Caco-2 (cell line): ENCODE measurements around the gene PLA2G2F. TPM values are rescaled to one million over a fixed set of nuclear protein-coding genes. Genes with fewer than 3 reads are reported as not detected.
"Not testable (repeated sequence)": the region's sequence is repeated elsewhere in the genome, so short reads cannot be mapped to it uniquely, and the experiment has no call there.

Experiments
- BruUV-seq: library from RNA; stranded (reverse); fragments of 400-500 nt; replicated peaks from 2 replicates; lab custom pipeline; 2021; lab: Mats Ljungman, UMichigan
- CTCF ChIA-PET: fragments of 300-600 bp; sonication (Branson Sonifier 250); formaldehyde crosslinking; loops from one replicate; lab custom pipeline; 2022; ENCODE audit warnings: antibody characterized with exemption; lab: Charles Lee
- POLR2A ChIA-PET: fragments of 300-600 bp; sonication (Branson Sonifier 250); formaldehyde crosslinking; loops from one replicate; lab custom pipeline; 2022; ENCODE audit warnings: antibody characterized with exemption; lab: Charles Lee
- DNase-seq, 2 experiments: peaks; one replicate each; pipeline versions ENCODE4 v3.0.0 to v3.0.0-alpha.2; 2020 to 2022
- H3K27me3 ChIP-seq: replicated peaks from 2 replicates; pipeline ENCODE4 v1.6.0; 2011; ENCODE audit warnings: low read length; ENCODE audit not compliant: control insufficient read depth, insufficient read depth
- H3K36me3 ChIP-seq: 2 replicates; pipeline ENCODE4 v1.5.1; 2011; ENCODE audit warnings: low read length; ENCODE audit not compliant: control insufficient read depth, insufficient read depth
- H3K4me1 ChIP-seq: fragments of 250-450 bp; sonication (Bioruptor Pico); 2 replicates; pipeline ENCODE4 v1.5.1; 2020; ENCODE audit warnings: mild to moderate bottlenecking
- H3K4me3 ChIP-seq: 2 replicates; pipeline ENCODE4 v1.5.1; 2011; ENCODE audit warnings: low read depth, mild to moderate bottlenecking, control low read depth, low read length
- H3K9me3 ChIP-seq: fragments of 250-450 bp; sonication (Bioruptor Pico); 2 replicates; pipeline ENCODE4 v1.5.1; 2020; ENCODE audit warnings: mild to moderate bottlenecking, moderate library complexity
- H3K27ac Mint-ChIP-seq: one replicate; pipeline ENCODE4 v1.8.0; 2022; ENCODE audit warnings: mixed read lengths; ENCODE audit not compliant: unreplicated experiment
- H3K27me3 Mint-ChIP-seq: one replicate; pipeline ENCODE4 v1.8.0; 2022; ENCODE audit warnings: mixed read lengths; ENCODE audit not compliant: insufficient read depth, unreplicated experiment
- H3K36me3 Mint-ChIP-seq: one replicate; pipeline ENCODE4 v1.8.0; 2022; ENCODE audit warnings: mild to moderate bottlenecking, mixed read lengths; ENCODE audit not compliant: insufficient read depth, unreplicated experiment
- H3K4me1 Mint-ChIP-seq: one replicate; pipeline ENCODE4 v1.8.0; 2022; ENCODE audit warnings: low read depth, mixed read lengths; ENCODE audit not compliant: unreplicated experiment
- H3K4me3 Mint-ChIP-seq: one replicate; pipeline ENCODE4 v1.8.0; 2022; ENCODE audit warnings: mild to moderate bottlenecking, moderate library complexity, mixed read lengths; ENCODE audit not compliant: unreplicated experiment
- H3K9me3 Mint-ChIP-seq: one replicate; pipeline ENCODE4 v1.8.0; 2022; ENCODE audit warnings: mixed read lengths; ENCODE audit not compliant: unreplicated experiment
- intact Hi-C: fragments of 100-400 bp; cut with micrococcal nuclease; formaldehyde crosslinking; loops from one replicate; pipeline ENCODE4 v1.10.0; 2022; ENCODE audit not compliant: unreplicated experiment
- total RNA-seq: library from RNA; stranded (reverse); gene quantifications from 2 replicates; pipeline ENCODE4 v1.2.3, GENCODE V29; 2022
- TF ChIP-seq, protein P1 (sequence below), 2 experiments: fragments of 200-600 bp in 1 of 2; IDR thresholded peaks; 1 replicate in 1 of 2; 2 replicates in 1 of 2; pipeline versions ENCODE4 v1.5.1 to v1.8.0; 2011 to 2022; ENCODE audit warnings: antibody characterized with exemption in 1 of 2, control low read depth in 1 of 2, inconsistent platforms in 1 of 2, low read depth in 1 of 2, low read length in 1 of 2, mild to moderate bottlenecking in 1 of 2, moderate library complexity in 1 of 2; ENCODE audit not compliant: insufficient read depth in 1 of 2, severe bottlenecking in 1 of 2, unreplicated experiment in 1 of 2

PLA2G2F gene
- total RNA-seq, 1 experiment from 2014 or later = not detected

DNA sequence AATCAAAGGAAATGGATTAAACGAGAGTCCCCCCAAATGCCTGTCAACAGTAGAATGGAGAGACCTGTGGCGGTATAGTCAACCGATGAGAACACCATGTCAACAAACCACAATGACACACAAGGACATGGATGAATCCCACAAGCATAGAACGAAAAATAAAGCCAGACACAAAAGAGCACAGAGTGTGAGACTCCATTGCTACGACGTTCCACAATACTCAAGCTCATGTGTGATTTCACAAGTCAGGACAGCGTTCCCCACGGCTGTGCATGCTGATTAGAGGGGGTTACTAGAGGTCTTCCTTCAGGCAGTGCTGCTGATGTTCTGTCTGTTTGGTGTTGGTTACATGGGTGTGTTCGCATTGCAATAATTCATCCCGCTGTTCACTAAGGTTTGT lies 14.0 kb upstream of the PLA2G2F start:
- intact Hi-C loops = no loop called here
- no peak for DNase-seq
- CTCF ChIA-PET = no interaction called here
- Histone ChIP-seq H3K36me3 (no peaks in the 10 kb centered on the region), H3K4me3 (no peak overlapping the region), H3K27me3 (no peaks in the 10 kb centered on the region), H3K9me3 (no peaks in the 10 kb centered on the region), H3K4me1 (no peaks in the 10 kb centered on the region)
- Mint-ChIP-seq H3K4me3 (no peak overlapping the region), H3K4me1 (no peaks in the 10 kb centered on the region), H3K36me3 (no peaks in the 10 kb centered on the region), H3K27me3 (peaks cover under 1% of the 10 kb centered on the region), H3K9me3 (no peaks in the 10 kb centered on the region), H3K27ac (no peak overlapping the region)
- TF ChIP-seq, protein P1, sequence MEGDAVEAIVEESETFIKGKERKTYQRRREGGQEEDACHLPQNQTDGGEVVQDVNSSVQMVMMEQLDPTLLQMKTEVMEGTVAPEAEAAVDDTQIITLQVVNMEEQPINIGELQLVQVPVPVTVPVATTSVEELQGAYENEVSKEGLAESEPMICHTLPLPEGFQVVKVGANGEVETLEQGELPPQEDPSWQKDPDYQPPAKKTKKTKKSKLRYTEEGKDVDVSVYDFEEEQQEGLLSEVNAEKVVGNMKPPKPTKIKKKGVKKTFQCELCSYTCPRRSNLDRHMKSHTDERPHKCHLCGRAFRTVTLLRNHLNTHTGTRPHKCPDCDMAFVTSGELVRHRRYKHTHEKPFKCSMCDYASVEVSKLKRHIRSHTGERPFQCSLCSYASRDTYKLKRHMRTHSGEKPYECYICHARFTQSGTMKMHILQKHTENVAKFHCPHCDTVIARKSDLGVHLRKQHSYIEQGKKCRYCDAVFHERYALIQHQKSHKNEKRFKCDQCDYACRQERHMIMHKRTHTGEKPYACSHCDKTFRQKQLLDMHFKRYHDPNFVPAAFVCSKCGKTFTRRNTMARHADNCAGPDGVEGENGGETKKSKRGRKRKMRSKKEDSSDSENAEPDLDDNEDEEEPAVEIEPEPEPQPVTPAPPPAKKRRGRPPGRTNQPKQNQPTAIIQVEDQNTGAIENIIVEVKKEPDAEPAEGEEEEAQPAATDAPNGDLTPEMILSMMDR (IDR thresholded peaks at IDR 0.05; ENCODE audit: insufficient read depth in 1 of 2, low read depth in 1 of 2, low read length in 1 of 2, severe bottlenecking in 1 of 2, unreplicated experiment in 1 of 2) = no peak
- POLR2A ChIA-PET = no interaction called here
- BruUV-seq = no TSS peak

DNA sequence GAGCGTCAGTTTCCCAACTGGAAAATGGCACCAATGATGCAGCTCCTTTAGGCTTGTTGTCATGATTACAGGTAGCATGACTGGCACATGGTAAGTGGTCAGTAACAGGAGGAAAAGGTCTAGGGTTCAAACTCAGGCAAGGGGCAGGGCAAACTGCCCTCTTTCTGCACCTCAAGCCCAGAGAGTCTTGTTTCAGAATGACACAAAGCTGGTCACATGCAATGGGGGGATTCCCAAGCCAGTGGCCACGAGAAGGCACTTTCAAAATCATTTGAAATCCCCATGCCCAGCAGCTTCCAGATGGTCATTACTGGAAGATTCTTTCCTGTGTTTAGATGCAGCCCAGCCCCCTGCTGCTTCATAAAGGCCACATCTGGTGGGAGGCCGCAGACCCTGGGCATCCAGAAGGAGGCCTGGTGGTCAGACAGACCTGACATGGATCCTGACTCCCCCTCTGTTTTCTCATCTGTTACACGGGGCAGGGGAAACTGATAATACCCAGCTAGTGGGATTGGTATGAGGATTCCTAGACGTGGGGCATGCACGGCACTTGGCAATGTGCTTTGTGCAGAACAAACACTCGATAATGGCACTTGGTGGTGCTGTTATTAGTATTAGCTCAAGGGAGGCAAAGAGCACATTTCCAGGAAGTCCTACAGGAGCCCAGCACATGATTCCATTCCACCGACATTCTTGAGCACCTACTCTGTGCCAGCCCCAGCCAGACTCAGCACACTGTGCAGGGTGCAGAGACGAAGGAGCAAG lies 12.9 kb upstream of the PLA2G2F start:
- Mint-ChIP-seq H3K4me3 (no peak overlapping the region), H3K4me1 (no peaks in the 10 kb centered on the region), H3K36me3 (no peaks in the 10 kb centered on the region), H3K27ac (no peak overlapping the region), H3K9me3 (peaks cover 3% of the 10 kb centered on the region), H3K27me3 (no peaks in the 10 kb centered on the region)
- Histone ChIP-seq H3K27me3 (no peaks in the 10 kb centered on the region), H3K4me3 (no peak overlapping the region), H3K36me3 (no peaks in the 10 kb centered on the region), H3K9me3 (no peaks in the 10 kb centered on the region), H3K4me1 (no peaks in the 10 kb centered on the region)
- no peak for DNase-seq
- intact Hi-C loops = no loop called here
- no TSS peak for BruUV-seq
- TF ChIP-seq, protein P1 (IDR thresholded peaks at IDR 0.05; ENCODE audit: insufficient read depth in 1 of 2, low read depth in 1 of 2, low read length in 1 of 2, severe bottlenecking in 1 of 2, unreplicated experiment in 1 of 2) = no peak
- POLR2A ChIA-PET = no interaction called here
- CTCF ChIA-PET = no interaction called here

DNA sequence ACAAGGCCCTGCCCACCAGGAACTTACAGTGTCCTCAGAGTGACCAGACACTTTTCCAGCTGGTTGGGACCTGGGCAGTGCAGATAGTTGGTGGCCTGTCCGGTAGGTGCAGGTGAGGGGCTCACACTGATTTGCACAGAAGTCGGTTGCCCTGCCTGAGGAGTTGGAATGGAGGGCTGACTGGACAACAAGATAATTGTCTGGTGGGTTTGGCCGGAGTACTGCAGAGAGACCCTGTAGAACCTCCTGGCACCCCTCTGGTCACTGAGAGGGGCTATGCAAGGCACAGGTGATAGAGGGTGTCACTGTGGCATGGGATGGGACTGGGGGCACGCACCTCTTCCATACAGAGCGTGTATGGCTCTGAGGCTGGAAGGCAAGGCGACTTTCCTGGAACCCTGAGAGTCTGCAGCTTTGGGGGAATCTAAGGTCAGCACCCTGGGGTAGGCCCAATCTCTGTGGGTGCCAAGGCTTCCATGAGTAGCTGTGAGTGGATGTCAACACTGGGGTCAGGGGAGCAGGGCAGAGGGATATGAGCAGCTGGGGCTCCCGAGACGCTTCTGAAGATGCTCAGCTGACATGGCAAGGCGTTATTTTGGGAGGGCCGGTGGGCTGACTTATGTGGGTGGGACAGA lies 12.2 kb upstream of the PLA2G2F start:
- H3K27me3 Mint-ChIP-seq = peaks cover 2% of the 10 kb centered on the region
- H3K4me1 ChIP-seq = no peaks in the 10 kb centered on the region
- DNase-seq = no peak
- H3K9me3 ChIP-seq = no peaks in the 10 kb centered on the region
- ChIA-PET POLR2A (no interaction called here), CTCF (no interaction called here)
- H3K9me3 Mint-ChIP-seq = peaks cover 10% of the 10 kb centered on the region
- H3K27ac Mint-ChIP-seq = no peak overlapping the region
- H3K27me3 ChIP-seq = no peaks in the 10 kb centered on the region
- intact Hi-C loops = no loop called here
- H3K4me1 Mint-ChIP-seq = no peaks in the 10 kb centered on the region
- BruUV-seq = no TSS peak
- H3K4me3 Mint-ChIP-seq = no peak overlapping the region
- H3K36me3 Mint-ChIP-seq = no peaks in the 10 kb centered on the region
- H3K36me3 ChIP-seq = no peaks in the 10 kb centered on the region
- TF ChIP-seq, protein P1 (IDR thresholded peaks at IDR 0.05; ENCODE audit: insufficient read depth in 1 of 2, low read depth in 1 of 2, low read length in 1 of 2, severe bottlenecking in 1 of 2, unreplicated experiment in 1 of 2) = no peak
- no peak overlapping the region for H3K4me3 ChIP-seq

DNA sequence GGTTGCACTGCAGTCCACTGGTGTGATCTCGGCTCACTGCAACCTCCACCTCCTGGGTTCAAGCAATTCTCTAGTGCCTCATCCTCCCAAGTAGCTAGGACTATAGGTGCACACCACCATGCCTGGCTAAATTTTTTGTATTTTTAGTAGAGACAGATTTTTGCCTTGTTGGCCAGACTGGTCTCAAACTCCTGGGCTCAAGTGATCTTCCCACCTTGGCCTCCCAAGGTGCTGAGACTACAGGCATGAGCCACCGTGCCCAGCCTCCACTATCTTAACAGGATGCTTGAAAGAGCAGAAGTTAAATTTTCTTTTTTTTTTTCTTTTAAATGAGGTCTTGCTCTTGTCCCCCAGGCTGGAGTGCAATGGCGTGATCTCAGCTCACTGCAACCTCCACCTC lies 8.6 kb upstream of the PLA2G2F start:
- BruUV-seq, H3K27me3 ChIP-seq, H3K4me3 Mint-ChIP-seq, H3K27ac Mint-ChIP-seq, H3K9me3 ChIP-seq, POLR2A ChIA-PET, H3K4me1 Mint-ChIP-seq, H3K36me3 Mint-ChIP-seq, intact Hi-C loops, H3K4me1 ChIP-seq, H3K27me3 Mint-ChIP-seq, DNase-seq, H3K4me3 ChIP-seq, H3K36me3 ChIP-seq, CTCF ChIA-PET: not testable (repeated sequence)
- peaks cover 10% of the 10 kb centered on the region for H3K9me3 Mint-ChIP-seq
